ENCODE data around the gene PAX1. TPM values are rescaled to one million over a fixed set of nuclear protein-coding genes. Genes with fewer than 3 reads are reported as not detected.

The PAX1 gene
- total and polyA plus RNA-seq, 8 donors = not detected

DNA sequence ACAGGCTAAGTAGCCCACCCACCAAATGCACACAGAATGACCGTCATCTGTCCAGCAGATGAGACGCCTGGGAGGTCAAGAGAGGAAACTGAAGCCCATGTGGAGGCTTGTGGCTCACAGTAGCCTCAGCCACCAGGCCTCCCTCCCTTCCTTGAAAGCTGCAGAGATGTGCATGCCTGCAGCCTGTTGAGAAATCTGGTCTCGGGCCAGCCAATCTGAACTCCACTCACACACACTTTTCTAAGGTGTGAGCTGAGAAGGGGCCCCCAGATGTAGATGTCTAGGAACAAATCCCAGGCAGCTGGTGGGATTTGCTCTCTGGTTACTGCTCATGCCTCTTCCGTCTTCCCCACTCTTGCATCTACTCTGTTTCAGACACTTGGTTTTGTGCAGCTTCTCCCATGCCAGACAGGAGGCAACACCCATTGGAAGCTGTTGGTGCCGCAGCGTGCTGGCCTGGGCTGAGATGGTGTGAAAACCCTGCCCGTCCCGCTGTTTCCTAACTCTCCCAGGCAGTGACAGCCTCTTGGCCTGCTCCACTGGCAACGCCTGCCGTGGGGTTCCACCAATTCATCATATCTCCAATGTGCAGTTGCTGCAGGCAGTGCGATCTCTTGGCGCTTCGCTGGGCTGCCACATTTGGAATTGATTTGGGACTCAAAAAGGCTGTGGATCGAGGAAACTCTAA lies 24.1 kb upstream of the PAX1 start:
- Histone ChIP-seq H3K27me3 (peaks cover 0 to 7% of the 10 kb centered on the region in 2 donors), H3K9me3 (no peaks in the 10 kb centered on the region), H3K4me1 (no peaks in the 10 kb centered on the region), H3K27ac (no peak overlapping the region), H3K4me3 (no peak overlapping the region), H3K36me3 (no peaks in the 10 kb centered on the region)
- peak in 1 of 4 donors; percentile 27 for DNase-seq
- ATAC-seq = no peak
- TF ChIP-seq, protein P1, sequence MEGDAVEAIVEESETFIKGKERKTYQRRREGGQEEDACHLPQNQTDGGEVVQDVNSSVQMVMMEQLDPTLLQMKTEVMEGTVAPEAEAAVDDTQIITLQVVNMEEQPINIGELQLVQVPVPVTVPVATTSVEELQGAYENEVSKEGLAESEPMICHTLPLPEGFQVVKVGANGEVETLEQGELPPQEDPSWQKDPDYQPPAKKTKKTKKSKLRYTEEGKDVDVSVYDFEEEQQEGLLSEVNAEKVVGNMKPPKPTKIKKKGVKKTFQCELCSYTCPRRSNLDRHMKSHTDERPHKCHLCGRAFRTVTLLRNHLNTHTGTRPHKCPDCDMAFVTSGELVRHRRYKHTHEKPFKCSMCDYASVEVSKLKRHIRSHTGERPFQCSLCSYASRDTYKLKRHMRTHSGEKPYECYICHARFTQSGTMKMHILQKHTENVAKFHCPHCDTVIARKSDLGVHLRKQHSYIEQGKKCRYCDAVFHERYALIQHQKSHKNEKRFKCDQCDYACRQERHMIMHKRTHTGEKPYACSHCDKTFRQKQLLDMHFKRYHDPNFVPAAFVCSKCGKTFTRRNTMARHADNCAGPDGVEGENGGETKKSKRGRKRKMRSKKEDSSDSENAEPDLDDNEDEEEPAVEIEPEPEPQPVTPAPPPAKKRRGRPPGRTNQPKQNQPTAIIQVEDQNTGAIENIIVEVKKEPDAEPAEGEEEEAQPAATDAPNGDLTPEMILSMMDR (IDR thresholded peaks at IDR 0.05) = no peak
- intact Hi-C loops (cut with DNase I) = no loop called here

DNA sequence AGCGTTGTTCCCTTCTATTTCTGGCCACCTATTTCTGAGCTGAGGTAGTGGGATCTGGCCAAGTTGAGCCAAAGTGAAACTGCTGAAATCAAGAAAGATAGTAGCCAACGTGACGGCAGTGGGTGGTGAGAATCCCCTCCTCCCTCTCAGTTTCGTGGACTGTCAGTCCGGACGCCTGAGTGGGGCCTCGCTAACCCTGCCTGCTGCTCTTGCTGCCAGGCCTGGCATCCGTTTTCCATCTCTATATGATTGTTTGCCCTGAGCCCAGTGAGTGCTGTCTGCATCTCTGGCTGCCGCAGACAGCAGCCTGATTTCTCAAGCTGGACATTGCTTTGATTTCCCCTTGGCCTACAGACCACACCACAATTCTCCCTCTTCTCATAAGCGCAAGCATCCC lies 23.5 kb upstream of the PAX1 start:
- Histone ChIP-seq H3K9me3 (no peaks in the 10 kb centered on the region), H3K4me3 (no peak overlapping the region), H3K27ac (no peak overlapping the region), H3K27me3 (peaks cover 0 to 7% of the 10 kb centered on the region in 2 donors), H3K4me1 (no peaks in the 10 kb centered on the region), H3K36me3 (no peaks in the 10 kb centered on the region)
- ATAC-seq = no peak
- DNase-seq = no peak
- intact Hi-C loops (cut with DNase I) = no loop called here
- TF ChIP-seq, protein P1 (IDR thresholded peaks at IDR 0.05) = no peak

DNA sequence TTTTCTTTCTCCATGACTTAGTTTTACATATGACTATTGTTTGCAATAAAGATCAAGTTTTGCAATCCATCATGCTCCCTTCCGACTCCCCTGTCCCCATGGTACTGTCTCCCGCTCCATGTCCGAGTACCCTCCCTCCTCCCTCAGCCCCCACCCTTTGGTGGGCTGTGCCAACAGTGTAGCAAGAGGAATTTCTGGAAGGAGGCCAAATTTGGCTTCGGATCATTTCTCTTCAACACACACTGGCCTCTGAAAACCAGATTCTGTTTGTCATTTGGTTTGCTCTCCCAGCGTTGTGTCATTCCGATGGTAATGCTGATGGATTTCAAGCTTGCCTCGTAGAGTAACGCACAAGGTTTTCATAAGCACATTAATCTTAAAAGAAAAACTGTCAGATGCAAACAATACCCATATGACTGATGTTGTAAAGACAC lies 22.9 kb upstream of the PAX1 start:
- no peaks in the 10 kb centered on the region for H3K36me3 ChIP-seq
- H3K4me1 ChIP-seq = no peaks in the 10 kb centered on the region
- no peak overlapping the region for H3K4me3 ChIP-seq
- no peaks in the 10 kb centered on the region for H3K9me3 ChIP-seq
- H3K27me3 ChIP-seq = peaks cover 0 to 7% of the 10 kb centered on the region in 2 donors
- ATAC-seq = no peak
- intact Hi-C loops (cut with DNase I) = no loop called here
- DNase-seq = peak in 1 of 4 donors; percentile 19
- H3K27ac ChIP-seq = no peak overlapping the region
- TF ChIP-seq, protein P1 (IDR thresholded peaks at IDR 0.05) = no peak

DNA sequence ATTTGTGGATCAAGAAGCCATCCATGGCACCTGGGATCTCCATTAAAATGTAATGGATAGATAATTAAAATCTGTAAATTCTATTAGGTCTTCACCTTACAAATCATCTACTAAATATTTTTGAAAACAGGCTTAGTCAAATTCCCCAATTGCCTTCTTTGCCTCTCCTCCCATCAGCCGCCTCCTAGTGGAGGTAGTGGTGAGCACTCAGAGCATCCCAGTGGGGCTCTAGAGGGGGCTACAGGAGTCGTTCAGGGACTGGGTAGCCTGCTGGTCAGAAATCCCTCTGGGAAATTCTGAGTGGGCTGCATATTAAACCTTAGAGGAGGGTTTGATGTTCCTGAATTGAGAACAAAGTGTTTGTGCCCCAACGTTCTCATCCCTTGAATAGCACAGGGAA lies 20.8 kb upstream of the PAX1 start:
- intact Hi-C loops (cut with DNase I) = no loop called here
- DNase-seq = no peak

DNA sequence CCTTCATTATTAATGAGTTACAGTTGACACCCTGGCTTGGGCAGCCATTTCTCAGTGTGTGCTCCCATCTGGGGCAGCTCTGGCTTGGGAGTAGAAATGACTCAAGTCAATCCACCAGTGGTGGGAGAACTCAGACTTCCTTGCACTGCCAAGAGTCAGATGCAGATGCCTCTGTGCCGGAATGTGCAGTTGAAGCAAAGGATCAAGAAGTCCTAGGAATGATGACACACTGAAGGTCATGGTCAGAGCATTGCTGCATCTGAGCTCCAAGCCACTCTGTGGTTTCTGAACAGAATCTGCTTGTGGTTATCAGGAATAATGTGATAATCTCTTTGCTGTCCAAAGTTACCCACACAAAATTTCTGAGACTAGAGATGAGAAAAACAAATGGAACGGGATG lies 19.5 kb upstream of the PAX1 start:
- Histone ChIP-seq H3K36me3 (no peaks in the 10 kb centered on the region), H3K9me3 (no peaks in the 10 kb centered on the region), H3K4me3 (no peak overlapping the region), H3K4me1 (no peaks in the 10 kb centered on the region), H3K27ac (no peak overlapping the region), H3K27me3 (peaks cover 0 to 11% of the 10 kb centered on the region in 2 donors)
- no peak for ATAC-seq
- TF ChIP-seq, protein P1 (IDR thresholded peaks at IDR 0.05) = no peak
- intact Hi-C loops (cut with DNase I) = no loop called here
- no peak for DNase-seq

More for the DNA sequence above, 20.8 kb upstream of the PAX1 start:
- Histone ChIP-seq H3K4me1 (no peaks in the 10 kb centered on the region), H3K36me3 (no peaks in the 10 kb centered on the region), H3K27me3 (peaks cover 0 to 8% of the 10 kb centered on the region in 2 donors), H3K4me3 (no peak overlapping the region), H3K9me3 (no peaks in the 10 kb centered on the region), H3K27ac (no peak overlapping the region)
- no peak for ATAC-seq
- TF ChIP-seq, protein P1 (IDR thresholded peaks at IDR 0.05) = no peak
